Stimulated activated CD8-positive, alpha-beta memory T cell treated with anti-CD3 and anti-CD28 coated beads, Interleukin-4, amount 100 ng/mL, for 24 hours (primary cell): ENCODE results near the gene ZCCHC8.
"Not testable (repeated sequence)": the region's sequence is repeated elsewhere in the genome, so short reads cannot be mapped to it uniquely, and the experiment has no call there.

Experiments used
- DNase-seq: peaks from one replicate; pipeline ENCODE4 v3.0.0-alpha.2; 2020; ENCODE audit warnings: low read depth

Gene ZCCHC8

DNA sequence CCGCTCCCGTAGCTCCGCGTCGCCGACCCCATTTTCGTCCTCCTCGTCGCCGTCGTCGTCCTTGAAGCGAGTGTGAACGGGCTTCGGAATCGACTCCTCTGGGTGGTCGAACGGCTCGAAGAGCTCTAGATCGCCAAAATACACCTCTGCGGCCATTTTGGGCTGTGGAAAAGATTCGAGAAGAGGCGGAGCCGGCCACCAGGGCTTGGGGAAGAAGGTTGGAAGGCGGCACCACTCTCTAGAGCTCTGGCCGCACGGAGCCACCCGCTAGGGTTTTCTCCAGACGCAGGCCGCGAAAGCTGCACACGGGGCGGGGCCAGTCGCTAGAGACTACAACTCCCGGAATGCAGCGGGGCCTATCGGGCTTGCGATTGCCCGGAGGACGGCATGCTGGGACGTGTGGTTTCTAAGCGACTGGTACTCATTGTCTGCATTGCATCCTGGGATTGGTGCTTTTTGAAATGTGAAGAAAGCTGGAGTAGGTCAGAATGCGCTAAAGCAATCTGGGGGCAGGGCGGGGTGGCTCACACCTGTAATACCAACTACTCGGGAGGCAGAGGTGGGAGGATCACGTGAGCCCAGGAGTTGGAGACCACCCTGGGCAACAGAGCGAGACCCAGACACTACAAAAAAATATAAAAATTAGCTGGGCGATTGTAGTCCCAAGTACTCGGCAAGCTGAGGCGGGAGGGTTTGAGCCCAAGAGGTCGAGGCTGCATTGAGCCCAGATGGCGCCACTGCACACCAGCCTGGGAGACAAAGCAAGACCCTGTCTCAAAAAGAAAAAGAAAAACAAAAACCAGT lies at the start of gene ZCCHC8:
ZCCHC8 (minus strand) TSS at position 248 of the 804 bp plus-strand sequence; CDS start at position 156, 92 bp downstream.
- DNase-seq: peak; percentile 95

DNA sequence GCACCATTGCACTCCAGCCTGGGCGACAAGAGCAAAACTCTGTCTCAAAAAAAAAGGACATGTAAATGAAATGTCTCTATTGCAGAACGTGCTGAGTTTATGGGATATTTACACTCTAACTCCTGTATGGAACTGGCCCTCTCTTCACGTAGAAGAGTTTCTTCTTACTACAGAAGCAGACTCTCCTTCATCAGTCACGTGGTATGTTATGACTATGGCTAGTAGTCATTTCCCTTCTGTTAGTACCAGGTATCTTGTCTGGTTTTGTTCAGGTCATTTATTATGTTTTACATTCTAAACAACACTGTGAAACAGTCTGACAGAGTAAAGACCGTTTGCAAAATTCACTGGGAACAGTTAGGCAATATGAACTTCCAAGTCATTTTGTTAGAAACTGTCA lies 46.6 kb upstream of the ZCCHC8 start:
- DNase-seq: no peak

DNA sequence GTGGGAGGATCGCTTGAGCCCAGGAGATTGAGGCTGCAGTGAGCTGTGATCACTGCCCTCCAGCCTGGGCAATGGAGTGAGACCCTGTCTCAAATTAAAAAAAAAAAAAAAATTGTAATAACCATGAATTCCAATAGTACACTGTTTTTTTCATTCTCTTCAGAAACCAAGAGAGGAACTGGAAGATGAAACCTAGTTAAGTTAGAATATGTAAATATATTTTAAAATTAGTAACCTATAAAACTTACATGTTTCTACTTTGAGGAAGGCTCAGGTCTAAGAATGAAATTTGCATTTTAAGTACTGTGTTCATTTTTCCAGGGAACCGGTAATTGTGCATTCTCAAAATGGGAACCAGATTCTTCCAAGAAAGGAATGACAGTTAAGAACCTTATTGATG lies 45.1 kb upstream of the ZCCHC8 start:
- no peak for DNase-seq

DNA sequence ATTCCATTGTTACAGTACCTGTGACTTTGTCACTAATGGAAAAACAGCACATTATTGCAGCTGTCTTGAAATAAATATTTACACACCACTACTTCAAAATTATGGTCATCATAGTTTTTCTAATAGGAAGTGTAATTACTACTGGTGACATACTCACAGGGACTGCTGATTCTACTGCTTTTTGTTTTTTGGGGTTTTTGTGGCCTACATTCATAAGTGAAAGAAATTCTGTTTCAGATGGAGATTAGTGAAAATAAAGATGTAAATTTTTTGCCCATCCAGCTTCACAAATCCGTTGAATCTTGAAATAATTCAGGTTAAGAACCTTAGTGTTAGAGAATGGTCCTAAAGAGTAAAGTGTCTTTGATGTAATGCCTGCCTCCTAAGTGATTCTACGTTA lies 43.8 kb upstream of the ZCCHC8 start:
- no peak for DNase-seq

DNA sequence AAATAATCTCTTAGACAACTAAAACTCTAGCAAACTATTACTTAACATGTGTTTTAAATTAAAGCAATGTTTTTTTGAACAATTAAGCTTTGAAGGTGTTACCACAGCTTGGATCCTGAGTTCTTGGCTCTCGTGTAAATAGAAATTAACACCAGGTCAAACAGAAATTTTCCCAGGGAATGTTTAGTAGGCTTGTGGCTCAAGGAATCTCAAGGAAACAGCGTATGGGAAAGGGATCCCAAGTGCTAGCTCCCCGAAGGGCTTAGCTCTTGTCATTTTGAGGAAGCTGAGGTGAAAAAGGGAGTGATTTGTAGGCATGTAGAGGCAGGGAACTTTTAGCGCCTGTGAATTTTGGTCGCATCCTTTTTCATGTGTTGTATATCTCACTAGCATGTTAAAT lies 37.8 kb upstream of the ZCCHC8 start:
- no peak for DNase-seq

DNA sequence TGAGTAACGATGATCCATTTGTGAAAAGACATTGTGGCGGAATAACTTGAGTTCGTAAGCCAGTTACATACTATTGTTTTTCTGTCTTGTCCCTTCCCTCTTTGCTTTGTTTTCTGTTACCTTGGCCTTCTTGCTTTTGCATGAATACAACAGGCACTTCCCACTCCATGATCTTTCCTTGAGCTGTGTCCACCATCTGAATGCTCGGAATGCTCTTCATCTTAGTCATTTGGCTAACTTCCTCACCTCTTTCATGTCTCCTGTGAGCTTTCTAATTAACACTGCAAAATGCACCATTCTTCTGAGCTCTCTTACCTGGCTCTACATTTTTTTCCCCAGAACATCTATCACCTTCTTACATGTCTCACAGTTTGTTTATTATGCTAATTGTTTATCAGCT lies 36.3 kb upstream of the ZCCHC8 start:
- DNase-seq: no peak

DNA sequence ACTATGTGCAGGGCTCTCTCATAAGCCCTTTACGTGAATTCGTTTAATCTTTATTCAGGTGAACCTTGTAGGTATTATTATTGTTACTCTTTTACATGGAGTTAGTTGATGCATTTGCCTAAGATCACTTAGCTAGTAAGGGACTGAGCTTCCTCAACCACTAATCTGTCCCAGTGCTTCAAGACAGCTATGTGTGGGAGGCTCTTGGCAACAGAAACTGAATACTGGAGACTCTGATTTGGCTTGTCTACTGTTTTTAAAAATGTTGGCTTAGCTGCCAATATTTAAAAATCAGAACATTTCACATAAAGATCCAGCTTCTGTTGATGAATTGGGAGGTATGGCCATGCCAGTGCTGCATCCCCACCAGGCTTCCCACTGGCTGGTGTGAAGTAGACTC lies 33.1 kb upstream of the ZCCHC8 start:
- DNase-seq: no peak

DNA sequence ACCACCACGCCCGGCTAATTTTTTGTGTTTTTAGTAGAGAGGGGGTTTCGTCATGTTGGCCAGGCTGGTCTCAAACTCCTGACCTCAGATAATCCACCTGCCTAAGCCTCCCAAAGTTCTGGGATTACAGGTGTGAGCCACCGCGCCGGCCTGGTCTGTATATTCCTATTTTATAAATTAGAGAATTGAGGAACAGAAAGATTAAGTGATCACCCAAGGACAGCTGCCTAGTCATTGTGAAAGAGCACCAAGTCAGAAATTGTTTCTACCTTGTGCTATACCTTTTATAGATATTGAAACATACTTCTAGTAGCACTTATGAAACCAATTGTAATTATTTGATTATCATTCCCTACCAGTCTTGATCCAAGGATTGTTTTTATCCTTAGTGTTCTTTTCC lies 28.3 kb upstream of the ZCCHC8 start:
- no peak for DNase-seq

DNA sequence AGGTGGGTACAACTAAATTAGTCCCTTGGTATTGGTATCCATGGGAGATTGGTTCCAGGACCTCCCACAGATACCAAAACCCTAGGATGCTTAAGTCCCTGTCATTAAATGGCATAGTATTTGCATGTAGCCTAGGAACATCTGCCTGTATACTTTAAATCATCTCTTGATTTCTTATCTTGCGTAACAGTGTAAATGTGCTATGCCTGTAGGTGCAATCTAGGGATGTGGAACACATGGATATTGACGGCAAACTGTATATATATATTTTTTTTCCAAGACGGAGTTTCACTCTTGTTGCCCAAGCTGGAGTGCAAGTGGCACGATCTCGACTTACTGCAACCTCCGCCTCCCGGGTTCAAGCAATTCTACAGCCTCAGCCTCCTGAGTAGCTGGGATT lies 27.9 kb upstream of the ZCCHC8 start:
- no peak for DNase-seq

DNA sequence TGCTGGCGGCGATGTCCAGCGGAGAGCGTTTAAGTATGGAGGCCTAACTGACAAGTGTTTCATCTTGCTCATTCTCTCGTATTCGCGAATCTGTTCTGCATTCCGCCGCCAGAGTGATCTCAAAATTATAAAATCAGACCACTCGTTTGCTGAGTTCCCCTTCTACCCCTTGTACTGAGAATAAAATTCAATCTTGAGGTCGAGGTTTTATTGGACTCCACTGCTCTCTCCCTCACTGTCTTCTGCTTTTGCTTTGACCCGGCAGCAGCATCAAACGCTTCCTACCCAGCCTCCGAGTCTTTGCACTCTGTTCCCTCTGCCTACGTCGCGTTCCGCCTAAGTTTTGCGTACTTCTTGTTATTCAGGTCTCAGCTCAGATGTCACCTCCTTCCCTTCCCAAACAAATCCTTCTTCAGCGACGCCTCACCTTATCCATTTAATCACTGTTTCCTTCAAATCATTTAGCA lies 26.8 kb upstream of the ZCCHC8 start:
- no peak for DNase-seq

DNA sequence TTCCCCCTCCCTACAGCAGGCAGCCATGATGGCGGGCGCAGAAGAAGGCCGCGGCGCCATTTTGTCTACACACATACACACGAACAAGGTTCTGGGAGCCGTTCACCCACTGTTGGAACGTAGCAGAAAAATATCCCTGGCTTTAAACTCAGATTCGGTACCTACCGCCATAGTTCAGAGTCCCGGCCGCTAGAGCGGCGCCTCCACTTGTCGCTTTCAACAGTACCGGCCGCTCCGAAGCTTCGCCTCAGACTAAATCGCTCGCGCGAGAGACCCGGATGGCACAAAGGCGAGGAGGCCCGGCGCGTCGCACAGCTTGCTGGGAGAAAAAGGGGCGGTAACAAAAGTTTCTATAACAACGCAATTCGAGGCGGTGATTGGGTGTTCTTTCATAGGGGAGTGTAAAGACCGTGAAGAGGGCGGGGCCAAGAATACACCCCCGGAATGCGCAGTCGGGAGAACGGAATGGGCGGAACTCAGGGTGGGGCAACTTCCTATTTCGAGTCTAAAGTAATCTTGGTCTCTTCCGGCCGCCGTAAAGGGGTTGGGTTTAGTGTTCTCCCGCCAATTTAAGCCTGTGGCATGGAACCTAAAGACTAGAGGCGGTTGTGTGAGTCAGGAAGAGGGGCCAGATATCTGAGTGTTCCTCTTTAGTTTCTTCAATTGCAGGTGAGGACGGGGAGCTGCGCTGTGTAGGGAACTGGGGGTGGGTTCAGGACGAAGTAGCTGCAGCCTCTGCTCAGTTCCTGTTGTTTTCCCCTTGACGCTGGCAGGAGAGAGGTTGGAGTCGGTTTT lies 26.1 kb upstream of the ZCCHC8 start, which contains the start of the genes KNTC1 and RSRC2:
KNTC1 (plus strand) TSS at position 567 of the 795 bp plus-strand sequence. CDS start 2,815 bp downstream, outside the sequence.
RSRC2 (minus strand) TSS at position 254 of the 795 bp plus-strand sequence; CDS start at position 171, 83 bp downstream.
- DNase-seq: peak; percentile 95

DNA sequence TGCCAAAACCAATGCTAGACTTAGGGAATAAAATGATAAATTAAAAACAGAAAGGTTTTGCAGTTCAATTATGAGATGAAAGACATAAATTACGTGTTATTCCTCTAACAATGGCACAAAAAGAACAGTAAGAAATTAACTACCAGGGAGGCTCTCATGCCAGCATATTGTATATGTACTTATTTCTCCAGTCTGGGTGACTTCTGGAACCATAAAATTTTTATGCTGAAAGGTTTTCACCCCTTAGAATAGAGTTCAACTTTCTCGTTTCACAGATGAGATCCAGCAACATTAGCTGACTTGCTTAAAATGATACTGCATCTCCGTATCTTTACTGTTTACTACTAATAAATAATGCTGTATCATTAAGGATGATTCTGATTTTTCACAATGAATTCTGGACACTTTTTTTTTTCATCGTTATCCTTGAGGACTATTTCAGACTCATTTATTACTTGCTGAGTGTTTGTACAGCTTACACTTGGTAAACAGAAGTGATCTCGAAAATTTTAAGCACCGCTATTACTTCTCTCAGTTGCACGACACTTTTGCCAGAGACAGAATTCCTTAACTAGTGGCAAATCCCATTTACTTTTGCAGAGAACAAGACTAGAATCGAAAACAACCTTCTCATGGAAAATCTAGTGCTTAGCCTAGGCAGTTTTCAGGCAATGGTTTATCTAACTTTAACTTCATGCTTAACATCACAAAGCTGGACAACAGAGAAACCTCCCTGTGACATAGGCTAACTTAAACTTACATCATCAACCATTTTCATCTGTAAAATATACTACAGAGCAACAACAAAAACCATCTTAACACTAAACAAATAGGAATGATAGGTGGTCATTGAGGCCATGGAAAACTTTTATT lies 23.4 kb upstream of the ZCCHC8 start:
- DNase-seq: no peak

DNA sequence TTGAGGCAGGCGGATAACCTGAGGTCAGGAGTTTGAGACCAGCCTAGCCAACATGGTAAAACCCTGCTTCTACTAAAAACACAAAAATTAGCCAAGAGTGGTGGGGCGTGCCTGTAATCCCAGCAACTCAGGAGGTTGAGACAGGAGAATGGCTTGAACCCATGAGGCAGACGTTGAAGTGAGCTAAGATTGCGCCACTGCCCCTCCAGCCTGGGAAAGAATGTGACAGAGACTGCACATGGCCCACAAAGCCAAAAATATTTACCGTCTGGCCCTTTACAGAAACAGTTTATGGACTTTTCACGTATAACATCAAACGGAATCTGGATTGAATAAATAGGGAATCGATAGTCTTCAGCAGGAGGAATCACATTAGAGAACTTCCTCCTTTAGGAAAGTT lies 22.5 kb upstream of the ZCCHC8 start:
- DNase-seq: no peak

DNA sequence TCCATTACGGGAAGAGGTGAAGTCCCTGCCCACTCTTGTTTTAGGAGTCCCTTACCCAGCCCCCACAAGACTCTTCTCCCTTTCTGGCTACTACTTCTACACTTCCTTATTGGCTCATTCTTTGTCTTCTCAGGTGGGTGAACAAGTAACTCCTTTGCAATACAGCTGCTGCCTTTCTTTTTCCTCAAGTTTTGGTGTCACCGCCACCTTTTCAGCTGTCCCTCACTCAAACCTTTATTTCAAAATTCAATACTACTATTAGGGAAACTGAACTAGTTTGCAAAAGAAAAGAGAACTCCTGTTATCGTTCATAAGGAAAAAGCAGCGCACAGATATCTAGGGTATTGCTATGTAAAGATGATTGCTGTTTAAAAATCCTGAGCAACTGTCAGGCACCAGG lies 19.9 kb upstream of the ZCCHC8 start:
- no peak for DNase-seq

DNA sequence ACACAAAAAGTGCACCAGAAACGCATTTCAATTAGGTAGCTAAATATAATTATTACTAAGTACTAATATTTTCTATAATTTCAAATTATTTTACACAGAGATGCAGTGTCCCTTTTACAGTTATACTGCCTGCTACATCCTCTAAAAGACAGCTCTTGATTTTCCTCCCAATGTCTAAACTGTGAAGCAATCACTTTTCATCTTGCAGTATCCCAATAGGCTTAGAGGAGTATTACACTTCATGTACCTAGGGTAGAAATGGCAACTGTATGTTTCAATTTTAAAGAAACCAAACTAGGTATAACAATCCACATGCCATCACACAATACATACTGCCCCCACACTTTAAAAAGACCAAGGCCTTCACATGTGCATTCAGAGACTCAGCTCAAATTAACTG lies 18.7 kb upstream of the ZCCHC8 start:
- DNase-seq: no peak

DNA sequence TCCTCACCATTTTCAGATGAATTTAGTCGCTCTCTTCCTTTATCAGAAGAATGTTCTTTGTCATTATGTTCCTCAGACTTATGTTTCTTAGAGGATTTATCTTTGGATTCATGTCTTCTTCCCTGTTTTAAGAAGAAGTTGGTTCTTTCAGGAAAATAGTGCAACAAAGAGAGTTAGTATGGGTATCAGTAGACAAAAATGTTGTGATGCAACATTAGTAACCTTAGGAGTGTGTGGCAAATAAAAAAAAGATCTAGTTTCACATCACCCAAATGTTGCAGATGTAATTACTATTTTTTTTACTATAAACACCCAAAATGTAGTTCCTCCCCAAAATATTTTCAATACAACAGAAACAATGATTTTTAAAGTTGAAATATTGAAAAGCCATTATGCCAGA lies 18.2 kb upstream of the ZCCHC8 start:
- DNase-seq: no peak

DNA sequence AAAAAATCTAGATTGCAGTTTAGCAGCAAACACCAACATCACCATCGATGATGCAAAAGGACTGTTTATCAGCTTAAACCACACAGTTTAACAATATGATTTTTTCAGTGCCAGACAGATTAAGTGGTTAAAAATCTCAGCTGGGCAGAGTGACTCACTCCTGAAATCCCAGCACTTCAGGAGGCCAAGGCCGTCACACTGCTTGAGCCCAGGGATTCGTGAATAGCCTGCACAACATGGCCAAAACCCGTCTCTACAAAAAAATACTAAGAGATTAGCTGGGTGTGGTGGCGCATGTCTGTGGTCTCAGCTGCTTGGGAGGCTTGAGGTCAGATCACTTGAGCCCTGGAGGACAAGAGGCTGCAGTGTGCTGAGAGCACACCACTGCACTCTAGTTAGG lies 17.1 kb upstream of the ZCCHC8 start:
- DNase-seq: no peak

DNA sequence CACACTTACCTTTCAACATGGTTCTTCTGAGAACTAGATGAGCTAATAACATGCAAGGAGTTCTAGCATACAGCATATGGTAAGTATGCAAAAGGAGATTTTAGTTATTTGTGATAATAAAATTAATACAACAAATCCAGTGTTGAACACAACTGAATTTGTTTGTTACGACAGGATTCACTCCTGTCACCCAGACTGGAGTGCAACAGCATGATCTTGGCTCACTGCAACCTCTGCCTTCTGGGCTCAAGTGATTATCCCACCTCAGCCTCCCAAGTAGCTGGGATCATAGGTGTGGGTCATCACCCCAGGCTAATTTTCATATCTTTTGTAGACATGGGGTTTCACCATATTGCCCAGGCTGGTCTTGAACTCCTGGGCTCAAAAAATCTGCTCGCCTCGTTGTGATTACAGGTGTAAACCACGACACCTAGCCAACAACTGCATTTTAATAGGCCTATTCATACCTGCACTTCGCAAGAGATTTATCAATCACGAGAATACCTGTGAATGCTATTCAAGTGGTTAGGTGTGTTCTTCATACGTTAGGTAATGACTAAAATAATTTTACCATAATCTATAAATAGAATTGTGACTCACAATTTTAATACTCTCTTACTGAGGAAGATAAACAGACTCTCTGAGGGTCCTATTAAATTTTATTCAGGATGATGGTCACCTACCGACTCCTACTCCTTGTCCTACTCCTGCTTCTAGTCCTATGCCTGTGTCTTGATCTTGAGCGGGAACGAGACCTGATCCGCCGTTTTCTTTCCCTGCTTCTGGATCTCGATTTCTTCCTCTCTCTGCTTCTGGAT lies 16.0 kb upstream of the ZCCHC8 start:
- DNase-seq: no peak

DNA sequence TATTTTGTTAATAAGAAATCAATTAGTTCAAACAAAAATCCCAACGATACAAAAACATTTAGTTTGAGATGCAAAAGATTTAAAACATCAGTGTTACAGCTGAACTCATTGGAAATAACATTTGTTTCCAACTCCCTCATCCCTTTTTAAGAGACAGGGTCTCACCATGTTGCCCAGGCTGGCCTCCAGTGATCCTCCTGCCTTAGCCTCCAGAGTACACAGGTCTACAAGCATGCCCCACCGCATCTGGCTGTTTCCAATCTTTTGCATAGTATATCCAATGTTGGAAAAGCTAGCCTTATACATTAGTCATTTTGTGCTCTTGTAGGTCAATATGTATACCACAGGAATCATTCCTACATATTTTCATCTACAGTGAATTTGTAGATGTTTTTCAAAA lies 14.5 kb upstream of the ZCCHC8 start:
- no peak for DNase-seq

DNA sequence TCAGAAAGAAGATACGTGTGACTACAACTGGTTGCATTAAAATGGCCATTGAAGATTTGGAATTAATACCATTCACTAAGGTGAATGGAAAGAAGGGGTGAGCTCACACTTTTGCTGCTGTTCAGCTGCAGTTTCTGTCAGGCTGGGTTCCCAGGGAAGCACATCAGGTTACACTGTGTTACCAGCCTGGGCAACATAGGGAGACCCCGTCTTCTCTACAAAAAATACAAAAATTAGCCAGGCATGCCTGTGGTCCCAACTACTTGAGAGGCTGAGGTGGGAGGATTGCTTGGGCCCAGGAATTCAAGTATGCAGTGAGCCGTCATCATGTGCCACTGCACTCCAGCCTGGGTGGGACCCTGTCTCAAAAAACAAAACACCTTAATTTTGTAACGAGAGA lies 12.9 kb upstream of the ZCCHC8 start:
- DNase-seq: no peak

DNA sequence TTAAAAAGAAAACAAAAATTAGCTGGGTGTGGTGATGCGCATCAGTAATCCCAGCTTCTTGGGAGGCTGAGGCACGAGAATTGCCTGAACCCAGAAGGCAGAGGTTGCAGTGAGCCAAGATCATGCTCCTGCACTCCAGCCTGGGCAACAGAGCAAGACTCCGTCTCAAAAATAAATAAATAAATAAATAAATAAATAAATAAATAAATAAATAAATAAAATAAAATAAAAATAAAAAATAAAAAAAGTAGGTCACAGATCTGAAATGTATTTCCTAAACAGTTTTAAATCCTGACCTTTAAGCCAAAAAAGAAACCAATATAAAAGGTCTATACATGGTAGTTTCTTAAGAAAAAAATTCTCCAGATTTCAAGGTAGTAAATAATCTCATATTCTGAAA lies 12.3 kb upstream of the ZCCHC8 start:
- DNase-seq: not testable (repeated sequence)
